ENCODE data around the gene GAB3. TPM values are rescaled to one million over a fixed set of nuclear protein-coding genes. Genes with fewer than 3 reads are reported as not detected.

GAB3 gene, protein sequence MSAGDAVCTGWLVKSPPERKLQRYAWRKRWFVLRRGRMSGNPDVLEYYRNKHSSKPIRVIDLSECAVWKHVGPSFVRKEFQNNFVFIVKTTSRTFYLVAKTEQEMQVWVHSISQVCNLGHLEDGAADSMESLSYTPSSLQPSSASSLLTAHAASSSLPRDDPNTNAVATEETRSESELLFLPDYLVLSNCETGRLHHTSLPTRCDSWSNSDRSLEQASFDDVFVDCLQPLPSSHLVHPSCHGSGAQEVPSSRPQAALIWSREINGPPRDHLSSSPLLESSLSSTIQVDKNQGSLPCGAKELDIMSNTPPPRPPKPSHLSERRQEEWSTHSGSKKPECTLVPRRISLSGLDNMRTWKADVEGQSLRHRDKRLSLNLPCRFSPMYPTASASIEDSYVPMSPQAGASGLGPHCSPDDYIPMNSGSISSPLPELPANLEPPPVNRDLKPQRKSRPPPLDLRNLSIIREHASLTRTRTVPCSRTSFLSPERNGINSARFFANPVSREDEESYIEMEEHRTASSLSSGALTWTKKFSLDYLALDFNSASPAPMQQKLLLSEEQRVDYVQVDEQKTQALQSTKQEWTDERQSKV
- 0.43 and 0.64 TPM in 2 replicates for total RNA-seq

DNA sequence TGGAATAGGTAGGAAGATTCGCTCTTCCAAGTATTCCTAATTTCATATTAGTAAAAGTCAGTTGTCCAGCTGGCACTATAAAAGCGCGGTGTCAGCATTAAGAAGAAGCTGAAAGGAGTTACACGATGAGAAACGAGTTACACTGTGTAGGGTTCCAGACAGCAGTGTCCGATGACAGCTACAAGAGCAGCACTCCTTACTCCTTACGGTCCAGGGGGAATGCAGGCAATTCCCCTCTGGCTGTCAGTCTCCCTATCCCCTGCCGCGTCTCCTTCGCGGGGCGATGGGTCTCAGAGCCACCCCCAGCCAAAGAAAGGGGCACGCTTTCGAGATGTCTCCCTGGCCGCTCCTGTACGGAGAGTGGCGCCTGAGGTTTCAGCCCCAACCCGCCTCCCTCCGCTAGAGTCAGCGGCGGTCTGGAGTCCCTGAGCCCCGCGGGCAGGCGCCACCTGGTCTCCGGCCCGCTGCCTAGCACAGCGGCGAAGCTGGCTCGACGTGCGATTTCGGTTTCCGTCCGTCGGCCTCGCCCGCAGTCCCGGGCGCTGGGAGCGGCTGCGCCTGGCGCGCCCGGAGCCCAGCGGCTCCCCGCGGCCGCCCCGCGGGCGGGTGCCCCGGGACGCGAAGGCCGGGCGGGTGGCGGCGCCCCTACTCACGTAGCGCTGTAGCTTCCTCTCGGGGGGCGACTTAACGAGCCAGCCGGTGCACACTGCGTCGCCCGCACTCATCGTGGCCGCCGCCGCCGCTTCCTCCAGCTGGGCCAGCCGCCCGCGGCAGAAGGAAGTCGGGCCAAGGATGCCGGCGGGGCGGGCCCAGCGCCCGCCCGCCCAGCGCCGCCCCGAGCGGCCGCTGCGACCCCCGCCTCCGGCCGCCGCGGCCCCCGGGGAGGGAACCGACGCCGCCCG lies at the start of gene GAB3:
TSS of gene GAB3 (minus strand) at position 777 of the 902 bp plus-strand sequence. CDS start at position 725, 52 bp downstream.
- TF ChIP-seq, protein P1, sequence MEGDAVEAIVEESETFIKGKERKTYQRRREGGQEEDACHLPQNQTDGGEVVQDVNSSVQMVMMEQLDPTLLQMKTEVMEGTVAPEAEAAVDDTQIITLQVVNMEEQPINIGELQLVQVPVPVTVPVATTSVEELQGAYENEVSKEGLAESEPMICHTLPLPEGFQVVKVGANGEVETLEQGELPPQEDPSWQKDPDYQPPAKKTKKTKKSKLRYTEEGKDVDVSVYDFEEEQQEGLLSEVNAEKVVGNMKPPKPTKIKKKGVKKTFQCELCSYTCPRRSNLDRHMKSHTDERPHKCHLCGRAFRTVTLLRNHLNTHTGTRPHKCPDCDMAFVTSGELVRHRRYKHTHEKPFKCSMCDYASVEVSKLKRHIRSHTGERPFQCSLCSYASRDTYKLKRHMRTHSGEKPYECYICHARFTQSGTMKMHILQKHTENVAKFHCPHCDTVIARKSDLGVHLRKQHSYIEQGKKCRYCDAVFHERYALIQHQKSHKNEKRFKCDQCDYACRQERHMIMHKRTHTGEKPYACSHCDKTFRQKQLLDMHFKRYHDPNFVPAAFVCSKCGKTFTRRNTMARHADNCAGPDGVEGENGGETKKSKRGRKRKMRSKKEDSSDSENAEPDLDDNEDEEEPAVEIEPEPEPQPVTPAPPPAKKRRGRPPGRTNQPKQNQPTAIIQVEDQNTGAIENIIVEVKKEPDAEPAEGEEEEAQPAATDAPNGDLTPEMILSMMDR (IDR thresholded peaks at IDR 0.05; ENCODE audit: insufficient read depth, low read depth, low read length) = no peak
- DNase-seq (ENCODE audit: low read depth) = no peak
- H3K4me3 ChIP-seq (ENCODE audit: low read depth, low read length) = peak within 1 kb of the TSS; percentile 60

DNA sequence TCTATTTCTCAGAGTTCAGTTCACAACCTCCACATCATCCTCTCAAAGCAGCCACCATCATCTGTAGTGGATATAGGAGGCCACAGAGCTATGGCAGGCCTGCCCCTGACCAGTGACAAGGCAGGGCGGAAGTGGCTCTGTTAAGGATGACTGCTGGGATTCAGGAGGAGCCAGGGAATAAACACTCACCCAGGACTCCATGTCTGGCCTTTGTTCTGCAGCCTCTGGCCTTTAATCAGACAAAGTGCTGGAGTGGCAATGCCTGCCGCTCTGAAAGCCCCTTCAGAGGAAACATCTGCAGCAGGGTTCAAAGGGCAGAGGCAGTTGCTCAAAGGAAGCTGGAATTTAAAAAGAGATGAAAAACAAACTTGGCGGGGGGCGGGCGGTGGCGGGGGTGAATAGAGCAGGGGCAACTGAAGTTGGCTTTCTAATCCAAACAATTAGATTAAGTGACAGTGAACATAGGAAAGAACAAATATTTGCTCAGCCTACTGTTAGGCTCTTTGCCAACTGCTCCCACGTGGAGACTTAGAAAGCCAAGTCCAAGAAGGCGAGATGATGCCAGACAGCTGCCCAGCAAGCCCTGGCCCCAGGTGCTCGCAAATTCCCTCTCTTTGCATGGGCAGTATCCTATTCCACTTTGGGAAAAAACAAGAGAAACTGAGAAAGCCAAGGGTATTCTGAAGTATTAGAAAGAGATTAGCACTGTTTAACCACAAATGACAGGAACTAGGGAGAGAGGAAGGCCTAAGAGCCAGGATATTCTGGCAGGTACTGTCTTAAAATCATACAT lies 48.9 kb upstream of the GAB3 start:
- peak; percentile 33 for DNase-seq (ENCODE audit: low read depth)
- no peak overlapping the region for H3K4me3 ChIP-seq (ENCODE audit: low read depth, low read length)
- TF ChIP-seq, protein P1 (IDR thresholded peaks at IDR 0.05; ENCODE audit: insufficient read depth, low read depth, low read length) = no peak

DNA sequence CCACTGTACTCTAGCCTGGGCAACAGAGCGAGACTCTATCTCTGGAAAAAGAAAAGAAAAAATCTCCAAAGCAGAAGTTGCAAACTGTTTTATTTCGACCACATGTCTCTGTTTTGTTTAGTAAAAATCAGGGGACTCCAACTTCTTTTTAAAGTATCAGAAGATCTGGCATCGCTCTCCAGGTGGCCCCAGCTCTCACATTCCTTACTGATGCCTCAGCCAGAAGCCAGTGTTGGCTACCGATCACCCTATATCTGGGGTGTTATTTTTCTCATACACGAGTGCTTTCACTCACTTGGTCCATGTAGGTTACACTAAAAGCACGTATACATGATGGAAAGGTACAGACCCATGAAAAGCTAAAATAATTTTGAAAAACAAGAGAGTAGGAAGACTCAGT lies 46.1 kb upstream of the GAB3 start:
- H3K4me3 ChIP-seq (ENCODE audit: low read depth, low read length) = no peak overlapping the region
- no peak for DNase-seq (ENCODE audit: low read depth)
- TF ChIP-seq, protein P1 (IDR thresholded peaks at IDR 0.05; ENCODE audit: insufficient read depth, low read depth, low read length) = no peak

DNA sequence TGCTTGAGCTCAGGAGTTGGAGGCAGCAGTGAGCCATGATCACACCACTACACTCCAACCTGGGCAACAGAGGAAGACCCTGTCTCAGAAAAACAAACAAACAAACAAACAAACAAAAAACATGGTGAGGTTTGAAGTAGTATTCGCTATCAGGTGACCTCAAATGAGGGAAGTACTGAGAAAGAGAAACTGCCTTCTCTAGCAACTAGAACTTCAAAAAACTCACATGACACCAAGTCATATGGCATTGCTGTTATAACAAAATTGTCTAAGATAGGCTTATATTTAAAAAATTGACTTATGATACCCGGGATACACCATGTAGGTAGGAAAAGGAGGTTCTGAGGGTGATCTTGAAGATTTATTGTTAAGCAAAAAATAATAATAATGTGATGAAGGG lies 44.1 kb upstream of the GAB3 start:
- no peak for DNase-seq (ENCODE audit: low read depth)

DNA sequence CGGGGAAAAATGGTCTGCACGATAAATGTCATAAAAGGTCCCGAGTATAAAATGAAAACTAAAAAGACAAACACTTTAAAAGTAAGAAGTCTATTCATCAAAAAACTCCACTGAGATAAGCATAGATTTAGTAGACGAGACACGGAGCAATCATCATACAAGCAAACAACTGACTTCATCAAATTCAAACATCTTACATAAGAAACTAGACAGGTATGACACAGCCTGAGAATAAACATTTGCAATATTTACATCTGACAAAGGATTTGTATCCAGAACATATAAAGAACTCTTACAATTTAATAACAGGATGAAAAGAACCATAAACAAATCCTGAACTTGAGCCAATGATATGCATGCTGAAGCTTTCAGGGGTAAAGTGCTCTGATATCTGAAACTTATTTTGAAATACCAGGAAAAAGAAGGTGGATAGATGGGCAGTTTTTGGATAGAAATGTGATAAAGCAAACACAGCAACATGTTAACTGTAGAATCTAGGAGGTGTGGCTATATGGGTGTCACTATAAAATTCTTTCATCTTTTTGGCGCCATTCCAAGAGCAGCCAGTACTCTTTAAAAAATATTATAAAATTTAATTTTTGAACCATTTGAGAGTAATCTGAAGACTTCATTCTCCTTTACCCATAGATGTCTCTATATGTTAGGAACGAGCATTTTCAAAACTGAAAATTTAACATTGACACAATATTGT lies 42.4 kb upstream of the GAB3 start:
- no peak for DNase-seq (ENCODE audit: low read depth)
- no peak overlapping the region for H3K4me3 ChIP-seq (ENCODE audit: low read depth, low read length)
- TF ChIP-seq, protein P1 (IDR thresholded peaks at IDR 0.05; ENCODE audit: insufficient read depth, low read depth, low read length) = no peak

More for the DNA sequence above, 44.1 kb upstream of the GAB3 start:
- no peak overlapping the region for H3K4me3 ChIP-seq (ENCODE audit: low read depth, low read length)
- TF ChIP-seq, protein P1 (IDR thresholded peaks at IDR 0.05; ENCODE audit: insufficient read depth, low read depth, low read length) = no peak

Measured in fibroblast of villous mesenchyme (primary cell).